GM18861 (cell line): ENCODE results near the gene TCEAL8.

Experiments used
- ATAC-seq: cut with Tn5 transposase; IDR thresholded peaks from one replicate; pipeline ENCODE4 v1.9.1; 2021; ENCODE audit not compliant: unreplicated experiment

TCEAL8 gene

DNA sequence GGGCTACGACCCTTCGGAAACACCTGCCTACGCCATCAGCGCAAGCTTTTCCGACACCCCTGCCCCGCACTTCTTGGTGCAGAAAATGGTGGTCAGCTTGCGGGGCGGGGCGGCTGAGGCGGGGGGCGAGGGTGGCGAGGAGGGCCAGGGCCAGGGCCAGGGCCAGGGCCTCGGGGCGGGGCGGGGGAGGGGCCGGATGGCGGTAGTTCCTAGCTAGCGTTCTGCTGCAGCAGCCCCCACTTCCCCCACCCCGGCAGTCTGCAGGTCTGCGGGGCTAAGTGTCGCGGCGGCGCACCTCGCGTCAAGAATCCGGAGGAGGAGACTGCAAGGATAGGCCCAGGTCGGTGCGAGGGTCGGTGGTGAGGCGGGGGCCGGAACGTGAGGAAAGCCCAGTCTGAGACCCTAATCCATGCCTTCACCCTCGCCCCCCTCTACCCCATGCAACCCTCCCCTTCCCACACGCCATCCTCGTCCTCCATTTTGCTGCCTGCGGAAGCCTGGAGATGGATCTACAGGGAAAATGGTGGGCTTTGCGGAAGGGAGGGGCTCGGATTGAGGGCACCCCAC is 39.4 kb downstream of the TCEAL8 start:
- ATAC-seq, result no peak

GRCh38 chrX:103214870-103215424 is 40.0 kb downstream of the TCEAL8 start, which contains the start of gene BEX4:
Gene BEX4 (plus strand): TSS chrX:103215108. CDS start chrX:103216154, 1,046 bp downstream.
- ATAC-seq, result peak; percentile 90

- no peak for ATAC-seq
Measured at GRCh38 chrX:103212749-103213457, 42.1 kb downstream of the TCEAL8 start.

DNA sequence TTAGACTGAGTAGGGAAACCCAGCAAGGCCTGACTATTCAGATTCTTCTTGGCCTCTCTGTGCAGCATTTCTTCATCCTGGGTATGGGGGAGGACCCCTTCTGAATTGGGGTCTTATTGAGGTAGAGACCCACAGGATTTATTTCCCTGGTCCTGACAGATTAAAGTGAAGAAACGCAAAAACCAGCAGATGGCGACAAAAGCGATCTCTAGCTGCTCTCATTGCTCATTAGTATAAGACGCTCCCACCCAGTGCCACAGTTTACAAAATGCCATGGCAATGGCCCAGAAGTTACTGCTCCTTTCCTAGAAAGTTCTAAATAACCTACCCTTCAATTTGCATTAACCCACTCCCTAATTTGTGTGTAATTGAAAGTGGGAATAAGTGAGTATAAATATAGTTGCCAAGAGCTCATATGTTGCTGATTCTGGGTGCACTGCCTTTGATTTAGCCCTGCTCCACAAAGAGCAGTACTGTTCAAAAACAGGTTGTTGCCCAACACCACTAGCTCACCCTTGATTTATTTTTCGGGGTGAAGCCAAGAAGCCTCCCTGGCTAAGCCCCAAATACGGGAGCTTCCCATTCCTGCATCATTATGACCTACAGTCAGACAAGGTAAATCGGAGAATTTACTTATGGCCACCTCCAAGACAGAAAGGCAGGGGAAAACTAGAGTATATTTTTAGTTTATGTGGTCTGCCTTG is 43.8 kb downstream of the TCEAL8 start:
- ATAC-seq, result no peak

DNA sequence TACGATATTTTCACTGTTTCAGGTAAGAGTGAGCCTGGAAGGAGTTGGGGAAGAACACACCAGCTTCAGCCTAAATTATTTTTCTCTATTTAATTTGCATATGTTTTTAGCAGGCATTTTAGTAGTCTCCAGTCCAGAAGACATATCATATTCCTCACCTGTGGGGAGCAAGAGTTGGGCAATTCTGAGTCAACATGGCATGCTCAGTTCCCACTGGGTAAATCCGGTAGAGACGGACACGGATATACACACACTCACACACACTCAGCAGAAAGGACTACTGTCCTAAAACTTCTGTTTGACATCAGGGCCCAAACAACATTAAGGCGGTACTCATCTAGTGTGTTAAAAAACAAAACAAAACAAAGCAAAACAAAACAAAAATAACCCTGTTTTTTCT is 44.9 kb downstream of the TCEAL8 start:
- ATAC-seq, result no peak
